Left lung (tissue), 10 donors: ENCODE measurements around the gene ARCN1. TPM values are rescaled to one million over a fixed set of nuclear protein-coding genes. Genes with fewer than 3 reads are reported as not detected.

Experiments used
- ATAC-seq: fragments of 200-7000 bp; cut with Tn5 transposase; one replicate; pipeline ENCODE4 v1.9.1; 2020; ENCODE audit warnings: moderate library complexity
- DNase-seq, 4 donors: peaks; one replicate each; pipeline ENCODE4 v3.0.0-alpha.2; 2013 to 2020
- H3K27ac ChIP-seq, 2 donors: fragments of 200-600 bp; sonication (generic) in 1 of 2; one replicate each; pipeline versions ENCODE4 v1.5.0 to v1.8.0; 2020 to 2021
- H3K27me3 ChIP-seq, 2 donors: fragments of 200-600 bp; sonication (generic) in 1 of 2; one replicate each; pipeline versions ENCODE4 v1.5.0 to v1.8.0; 2020 to 2021
- H3K36me3 ChIP-seq, 2 donors: fragments of 200-600 bp; sonication (generic) in 1 of 2; one replicate each; pipeline versions ENCODE4 v1.5.0 to v1.8.0; 2020 to 2021
- H3K4me1 ChIP-seq, 2 donors: fragments of 200-600 bp; one replicate each; pipeline ENCODE4 v1.8.0; 2021
- H3K4me3 ChIP-seq, 2 donors: fragments of 200-600 bp; sonication (generic) in 1 of 2; one replicate each; pipeline versions ENCODE4 v1.5.0 to v1.8.0; 2020 to 2021; ENCODE audit warnings: mild to moderate bottlenecking in 1 of 2
- H3K9me3 ChIP-seq, 2 donors: fragments of 200-600 bp; sonication (generic) in 1 of 2; one replicate each; pipeline versions ENCODE4 v1.5.0 to v1.8.0; 2020 to 2021
- CTCF ChIP-seq, 2 donors: fragments of 200-600 bp; sonication (generic) in 1 of 2; IDR thresholded peaks; one replicate each; pipeline versions ENCODE4 v1.5.0 to v1.8.0; 2021; ENCODE audit warnings: antibody characterized with exemption in 2 of 2
- intact Hi-C, 2 donors: fragments of 100-400 bp; cut with DNase I; formaldehyde crosslinking; loops; one replicate each; pipeline versions ENCODE4 v1.11.2 to v1.14.2; 2022
- polyA plus RNA-seq, 6 donors: library from polyadenylated mRNA; unstranded; fragments of 120-200 nt; gene quantifications; one replicate each; pipeline ENCODE4 v1.2.1, GENCODE V29; 2013; ENCODE audit not compliant: insufficient read length in 6 of 6
- total RNA-seq, 2 donors: library from RNA; stranded (reverse); fragmentation: NEBNext Ultra II Directional; extraction: Animal tissue kit (Norgen Biotek cat#: 25700); gene quantifications; one replicate each; pipeline ENCODE4 v1.2.1, GENCODE V29; 2021
- donor health status: DM: no; HTN: yes; CAD: no.
- donor health status: DM: no; HTN: no; CAD: no.

The ARCN1 gene
- total and polyA plus RNA-seq, 8 donors, result 141 to 171 (median 166) TPM

- DNase-seq, result no peak
- intact Hi-C loops, result no loop called here
- Histone ChIP-seq H3K9me3 (no peaks in the 10 kb centered on the region), H3K27ac (peak overlapping the region; percentile 33 to 78), H3K4me1 (peaks cover 33 to 68% of the 10 kb centered on the region in 2 donors), H3K36me3 (peaks cover 0 to 25% of the 10 kb centered on the region in 2 donors), H3K27me3 (peaks cover 3 to 25% of the 10 kb centered on the region in 2 donors), H3K4me3 (no peak overlapping the region)
- ATAC-seq, result no peak
- TF ChIP-seq CTCF (IDR thresholded peaks at IDR 0.05), result no peak
These were observed 43.2 kb downstream of the ARCN1 start for GRCh38 chr11:118615282-118615975.

- DNase-seq (no peak), ATAC-seq (no peak)
- peak overlapping the region; percentile 33 to 78 for H3K27ac ChIP-seq
- H3K27me3 ChIP-seq, result peaks cover 0 to 19% of the 10 kb centered on the region in 2 donors
- no peaks in the 10 kb centered on the region for H3K9me3 ChIP-seq
- peaks cover 38 to 68% of the 10 kb centered on the region in 2 donors for H3K4me1 ChIP-seq
- no peak for TF ChIP-seq CTCF (IDR thresholded peaks at IDR 0.05)
- intact Hi-C loops, result no loop called here
- H3K4me3 ChIP-seq, result no peak overlapping the region
- peaks cover 0 to 25% of the 10 kb centered on the region in 2 donors for H3K36me3 ChIP-seq
These were observed 43.8 kb downstream of the ARCN1 start for GRCh38 chr11:118615976-118616371.

- intact Hi-C loops, result no loop called here
- DNase-seq, result peak; percentile 49 to 75 (median 62)
- H3K4me1 ChIP-seq, result peaks cover 54 to 77% of the 10 kb centered on the region in 2 donors
These were observed 46.1 kb downstream of the ARCN1 start for GRCh38 chr11:118618115-118618990.

GRCh38 chr11:118618991-118619375 is 46.8 kb downstream of the ARCN1 start:
- no peak overlapping the region for H3K4me3 ChIP-seq
- TF ChIP-seq CTCF (IDR thresholded peaks at IDR 0.05), result no peak
- intact Hi-C loops, result no loop called here

More at GRCh38 chr11:118618115-118618990, 46.1 kb downstream of the ARCN1 start:
- Histone ChIP-seq H3K9me3 (no peaks in the 10 kb centered on the region), H3K27me3 (peaks cover 0 to 11% of the 10 kb centered on the region in 2 donors), H3K27ac (peak overlapping the region; percentile 78 to 81), H3K36me3 (peaks cover 0 to 25% of the 10 kb centered on the region in 2 donors), H3K4me3 (no peak overlapping the region)
- TF ChIP-seq CTCF (IDR thresholded peaks at IDR 0.05), result no peak
- ATAC-seq, result peak; percentile 2

More at GRCh38 chr11:118618991-118619375, 46.8 kb downstream of the ARCN1 start:
- ATAC-seq (peak; percentile 2), DNase-seq (no peak)
- peaks cover 56 to 76% of the 10 kb centered on the region in 2 donors for H3K4me1 ChIP-seq
- peak overlapping the region; percentile 78 to 81 for H3K27ac ChIP-seq
- peaks cover 0 to 11% of the 10 kb centered on the region in 2 donors for H3K27me3 ChIP-seq
- H3K9me3 ChIP-seq, result no peaks in the 10 kb centered on the region
- peaks cover 0 to 25% of the 10 kb centered on the region in 2 donors for H3K36me3 ChIP-seq
